NT2/D1 (cell line): ENCODE measurements around the gene TBC1D22A.

Source experiments
- DNase-seq: peaks from one replicate; pipeline ENCODE4 v3.0.0-alpha.2; 2011; ENCODE audit warnings: low read depth, low spot score
- H3K27me3 ChIP-seq: 2 replicates; pipeline ENCODE4 v1.6.0; 2011; ENCODE audit warnings: mild to moderate bottlenecking; ENCODE audit not compliant: insufficient read length, insufficient read depth
- H3K36me3 ChIP-seq: 2 replicates; pipeline ENCODE4 v1.6.1; 2011; ENCODE audit warnings: mild to moderate bottlenecking, low read length, mixed read lengths; ENCODE audit not compliant: insufficient read depth, insufficient read length
- H3K4me1 ChIP-seq: 2 replicates; pipeline ENCODE4 v1.5.1; 2011; ENCODE audit not compliant: insufficient read depth, insufficient read length
- H3K4me3 ChIP-seq: 2 replicates; pipeline ENCODE4 v1.5.1; 2011; ENCODE audit warnings: low read depth; ENCODE audit not compliant: insufficient read length
- H3K9ac ChIP-seq: 2 replicates; pipeline ENCODE4 v1.6.0; 2011; ENCODE audit warnings: low read depth; ENCODE audit not compliant: insufficient read length
- H3K9me3 ChIP-seq: 2 replicates; pipeline ENCODE4 v1.5.1; 2011; ENCODE audit warnings: mild to moderate bottlenecking, low read length; ENCODE audit not compliant: insufficient read depth
- SUZ12 ChIP-seq: IDR thresholded peaks from 2 replicates; pipeline ENCODE4 v1.6.1; 2011; ENCODE audit not compliant: insufficient read length, insufficient read depth; ENCODE audit errors: extremely low read depth
- YY1 ChIP-seq: IDR thresholded peaks from 2 replicates; pipeline ENCODE4 v1.6.1; 2011; ENCODE audit not compliant: insufficient read length, insufficient read depth
- ZNF274 ChIP-seq: IDR thresholded peaks from 2 replicates; pipeline ENCODE4 v1.6.1; 2011; ENCODE audit warnings: mild to moderate bottlenecking, low read depth, low read length

The TBC1D22A gene

DNA sequence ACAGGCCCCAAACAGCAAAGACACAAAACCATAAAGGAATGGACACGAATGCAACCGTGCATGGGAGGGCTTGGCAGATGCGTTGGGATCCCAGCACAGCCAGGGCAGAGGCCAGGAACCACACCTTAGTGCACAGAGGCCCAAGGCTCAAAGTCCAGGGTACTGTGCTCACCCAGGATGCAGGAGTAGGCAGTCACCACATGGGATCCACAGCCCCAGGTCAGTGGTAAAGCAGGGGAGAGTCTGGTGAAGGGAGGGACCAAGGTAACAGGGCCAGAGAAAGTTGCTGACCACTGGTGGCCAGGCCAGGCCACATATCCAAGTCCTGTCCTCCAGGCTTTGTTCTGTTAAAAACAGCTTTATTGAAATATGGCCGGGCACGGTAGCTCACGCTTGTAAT, 17.9 kb upstream of the TBC1D22A start:
- no peaks in the 10 kb centered on the region for H3K4me1 ChIP-seq
- no peak overlapping the region for H3K9ac ChIP-seq
- TF ChIP-seq ZNF274 (no peak), SUZ12 (no peak), YY1 (no peak)
- H3K4me3 ChIP-seq = no peak overlapping the region
- DNase-seq = no peak
- H3K36me3 ChIP-seq = no peaks in the 10 kb centered on the region
- H3K27me3 ChIP-seq = no peaks in the 10 kb centered on the region
- H3K9me3 ChIP-seq = no peaks in the 10 kb centered on the region

DNA sequence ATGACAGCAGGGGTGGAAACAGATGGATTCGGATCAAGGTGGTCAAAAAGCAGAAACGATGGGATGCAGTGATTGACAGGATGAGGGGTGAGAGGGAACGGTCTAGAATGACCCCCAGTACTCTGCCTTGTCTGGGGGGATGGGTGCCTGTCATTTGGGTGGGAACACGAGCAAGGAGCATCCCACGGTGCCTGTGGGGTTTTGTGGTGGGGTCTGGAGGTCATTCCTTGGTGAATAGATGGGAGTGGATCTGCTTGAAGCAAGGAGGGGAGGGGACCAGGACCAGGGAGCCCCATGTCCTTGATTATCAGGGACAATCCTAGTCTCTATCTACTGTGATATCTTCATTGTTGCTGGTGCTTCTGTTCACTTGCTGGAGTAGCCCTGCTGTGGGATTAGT, 16.3 kb upstream of the TBC1D22A start:
- no peaks in the 10 kb centered on the region for H3K9me3 ChIP-seq
- TF ChIP-seq ZNF274 (no peak), YY1 (no peak), SUZ12 (no peak)
- H3K36me3 ChIP-seq = no peaks in the 10 kb centered on the region
- no peaks in the 10 kb centered on the region for H3K4me1 ChIP-seq
- H3K9ac ChIP-seq = no peak overlapping the region
- no peak for DNase-seq
- no peaks in the 10 kb centered on the region for H3K27me3 ChIP-seq
- H3K4me3 ChIP-seq = no peak overlapping the region

DNA sequence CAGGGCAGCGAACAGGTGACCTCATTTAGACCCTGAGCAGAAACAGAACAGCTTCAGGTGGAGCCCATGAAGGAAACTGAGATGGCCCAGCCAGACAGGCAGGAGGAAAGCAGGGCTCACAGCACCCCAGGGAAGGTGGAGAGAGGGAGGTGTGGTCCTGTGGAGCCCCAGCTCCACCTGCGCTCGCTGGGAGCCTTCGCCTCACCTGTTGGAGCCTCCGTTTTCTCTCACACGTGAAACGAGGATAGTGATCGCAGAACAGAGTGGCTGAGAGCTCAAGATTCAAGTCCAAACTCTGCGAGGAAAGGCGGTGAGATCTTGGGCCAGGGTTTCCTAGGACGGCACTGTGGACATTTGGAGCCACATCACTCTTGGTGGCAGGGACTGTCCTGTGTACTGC, 15.8 kb upstream of the TBC1D22A start:
- TF ChIP-seq YY1 = no peak
- TF ChIP-seq SUZ12 = no peak
- no peak for TF ChIP-seq ZNF274
- DNase-seq = no peak
- Histone ChIP-seq H3K9me3 (no peaks in the 10 kb centered on the region), H3K27me3 (no peaks in the 10 kb centered on the region), H3K4me3 (no peak overlapping the region), H3K36me3 (no peaks in the 10 kb centered on the region), H3K9ac (no peak overlapping the region), H3K4me1 (no peaks in the 10 kb centered on the region)

DNA sequence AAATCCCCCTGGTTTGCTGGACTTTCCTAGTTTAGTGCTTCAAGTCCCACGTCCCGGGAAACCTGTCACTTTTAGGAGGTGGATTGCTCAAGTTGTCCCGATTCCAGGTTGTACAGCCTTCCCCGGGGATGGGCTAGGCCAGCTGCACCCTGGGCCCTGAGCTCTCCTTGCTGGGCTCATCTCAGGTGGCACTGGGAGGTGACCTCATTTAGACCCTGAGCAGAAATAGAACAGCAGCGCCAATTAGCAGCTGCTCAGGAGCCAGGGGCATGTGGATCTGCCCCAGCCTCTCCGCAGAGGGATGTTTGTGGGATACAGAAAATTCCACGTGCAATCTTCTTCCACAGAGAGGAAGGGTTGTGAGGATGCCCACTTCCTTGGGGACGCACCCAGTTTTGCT, 14.8 kb upstream of the TBC1D22A start:
- no peaks in the 10 kb centered on the region for H3K4me1 ChIP-seq
- no peaks in the 10 kb centered on the region for H3K27me3 ChIP-seq
- no peak for DNase-seq
- no peaks in the 10 kb centered on the region for H3K36me3 ChIP-seq
- TF ChIP-seq ZNF274 (no peak), SUZ12 (no peak), YY1 (no peak)
- no peaks in the 10 kb centered on the region for H3K9me3 ChIP-seq
- no peak overlapping the region for H3K9ac ChIP-seq
- no peak overlapping the region for H3K4me3 ChIP-seq

DNA sequence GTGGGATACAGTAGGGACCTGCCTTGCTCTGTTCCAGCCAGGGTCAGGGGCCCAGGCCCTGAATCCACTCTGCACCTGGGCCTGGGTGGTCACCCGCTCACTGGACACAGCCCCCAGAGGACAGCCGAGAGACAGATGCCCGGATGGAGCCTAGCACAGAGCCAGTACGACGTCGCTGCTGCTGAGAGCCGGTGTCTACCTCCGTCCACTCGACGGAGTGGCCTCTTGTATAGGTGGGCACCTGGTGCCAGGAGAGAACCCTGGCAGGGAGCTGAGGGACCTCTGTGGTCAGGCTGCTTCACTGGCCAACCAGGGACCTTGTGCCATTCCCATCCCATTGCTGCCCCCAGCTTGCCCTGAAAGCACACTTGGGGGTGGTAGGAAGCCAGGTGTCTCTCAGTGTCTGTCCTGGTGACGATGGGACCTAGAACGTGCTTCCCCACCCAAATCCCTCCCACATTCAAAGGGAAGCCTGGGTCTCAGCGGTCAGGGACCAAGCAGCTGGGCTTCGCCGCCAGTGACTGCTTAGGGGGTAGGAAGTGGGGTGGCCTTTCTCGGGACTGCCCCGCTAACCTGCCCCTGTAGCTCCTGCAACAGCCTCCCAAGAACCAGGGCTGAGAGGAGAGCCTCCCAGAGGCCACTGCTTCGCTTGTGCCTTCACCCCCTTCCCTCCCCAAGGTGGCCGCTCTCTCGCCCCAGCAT, 14.1 kb upstream of the TBC1D22A start:
- Histone ChIP-seq H3K27me3 (no peaks in the 10 kb centered on the region), H3K9me3 (no peaks in the 10 kb centered on the region), H3K9ac (no peak overlapping the region), H3K4me1 (no peaks in the 10 kb centered on the region), H3K4me3 (no peak overlapping the region), H3K36me3 (no peaks in the 10 kb centered on the region)
- no peak for DNase-seq
- no peak for TF ChIP-seq YY1
- no peak for TF ChIP-seq SUZ12
- TF ChIP-seq ZNF274 = no peak

DNA sequence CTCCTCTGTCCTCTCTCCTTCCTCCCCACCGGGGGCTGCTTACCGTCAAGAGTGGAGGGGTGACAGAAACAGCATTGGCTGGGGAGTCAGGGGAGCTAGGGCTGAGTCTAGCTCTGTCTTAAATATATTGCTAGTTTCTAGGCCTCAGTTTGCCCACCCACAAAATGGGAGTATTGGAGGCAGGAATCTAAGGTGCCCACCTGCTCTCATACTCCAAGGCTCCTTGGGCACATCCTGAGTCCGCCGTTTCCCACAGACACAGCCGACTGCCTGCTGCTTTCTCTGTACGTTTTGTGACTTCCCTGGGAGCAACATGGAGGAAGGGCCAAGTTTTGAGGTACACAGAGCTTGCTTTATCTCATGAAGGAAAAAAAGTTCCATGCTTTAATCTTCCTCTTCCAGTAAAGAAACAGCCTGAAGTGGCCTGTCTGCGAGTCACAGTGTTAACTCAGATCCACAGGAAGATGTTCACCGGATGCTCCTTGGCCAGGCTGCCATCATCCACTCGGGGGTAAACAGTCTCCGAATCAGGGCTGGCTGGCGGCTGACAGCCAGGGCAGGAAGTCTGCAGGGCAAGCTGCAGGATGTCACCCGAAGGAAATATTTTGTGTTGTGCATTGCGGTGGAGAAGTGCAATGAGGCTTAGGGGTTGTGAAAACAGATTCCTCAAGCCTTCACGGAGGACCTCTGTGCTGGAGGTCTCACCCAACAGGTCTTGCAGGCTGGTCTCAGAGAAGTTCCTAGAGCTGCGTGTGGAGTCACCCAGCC, 13.4 kb upstream of the TBC1D22A start:
- no peaks in the 10 kb centered on the region for H3K4me1 ChIP-seq
- no peaks in the 10 kb centered on the region for H3K9me3 ChIP-seq
- DNase-seq = no peak
- no peak for TF ChIP-seq ZNF274
- no peak for TF ChIP-seq YY1
- TF ChIP-seq SUZ12 = no peak
- H3K4me3 ChIP-seq = no peak overlapping the region
- H3K36me3 ChIP-seq = no peaks in the 10 kb centered on the region
- no peaks in the 10 kb centered on the region for H3K27me3 ChIP-seq
- H3K9ac ChIP-seq = no peak overlapping the region

DNA sequence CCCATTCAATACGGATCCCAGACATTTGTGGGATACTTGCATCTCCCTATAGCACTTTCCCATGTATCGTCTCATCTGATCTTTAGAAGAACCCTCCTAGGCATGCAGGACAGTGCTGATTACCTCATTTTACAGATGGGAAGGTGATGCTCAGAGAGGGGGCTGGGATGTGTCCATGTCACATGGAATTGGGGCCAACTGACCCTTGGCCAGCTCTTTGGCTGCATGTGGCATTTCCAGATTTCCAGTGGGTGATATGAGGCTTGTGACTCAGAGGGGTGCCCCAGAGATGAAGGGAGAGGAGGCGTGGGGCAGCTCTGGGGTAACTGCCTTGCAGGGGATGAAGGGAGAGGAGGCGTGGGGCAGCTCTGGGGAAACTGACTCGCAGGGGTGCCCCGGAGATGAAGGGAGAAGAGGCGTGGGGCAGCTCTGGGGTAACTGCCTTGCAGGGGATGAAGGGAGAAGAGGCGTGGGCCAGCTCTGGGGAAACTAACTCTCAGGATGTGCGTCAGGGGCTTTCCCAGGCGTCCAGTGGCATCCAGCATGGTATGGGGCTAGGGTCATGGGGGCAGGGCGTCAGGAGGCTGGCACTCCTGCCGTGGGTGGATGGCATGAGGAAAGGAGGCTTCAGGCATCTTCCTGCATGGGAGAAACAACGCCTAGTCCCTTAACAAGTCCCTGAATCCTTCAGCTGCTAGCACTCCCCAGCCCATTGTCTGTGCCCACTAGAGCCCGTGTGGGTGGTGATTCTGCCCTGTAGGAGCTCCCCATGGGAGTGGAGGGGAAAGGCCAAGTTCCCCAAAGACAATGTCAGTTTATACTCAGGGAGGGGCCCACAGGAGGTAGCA, 12.5 kb upstream of the TBC1D22A start:
- H3K36me3 ChIP-seq = no peaks in the 10 kb centered on the region
- peaks cover 6% of the 10 kb centered on the region; the same call in 1 of the 2 replicates for H3K9me3 ChIP-seq
- no peaks in the 10 kb centered on the region for H3K4me1 ChIP-seq
- no peak for DNase-seq
- H3K27me3 ChIP-seq = no peaks in the 10 kb centered on the region
- no peak overlapping the region for H3K4me3 ChIP-seq
- TF ChIP-seq YY1 (no peak), ZNF274 (no peak), SUZ12 (no peak)
- H3K9ac ChIP-seq = no peak overlapping the region
